DOHH2 (cell line): ENCODE data around the gene CDC25B.

ENCODE experiments used
- H3F3A ChIP-seq: fragments of 200-600 bp; sonication (generic), shearing (Covaris generic); 2 replicates; pipeline ENCODE4 v1.6.0; 2016; ENCODE audit warnings: antibody characterized with exemption, mild to moderate bottlenecking; ENCODE audit not compliant: control insufficient read depth, insufficient read depth
- H3K27ac ChIP-seq: fragments of 200-600 bp; sonication (generic); 2 replicates; pipeline ENCODE4 v1.5.1; 2014; ENCODE audit warnings: low read depth, mild to moderate bottlenecking, low read length, moderate library complexity
- H3K27me3 ChIP-seq: fragments of 200-600 bp; sonication (generic); 2 replicates; pipeline ENCODE4 v1.6.1; 2014; ENCODE audit warnings: mild to moderate bottlenecking, low read length, mixed read lengths; ENCODE audit not compliant: control insufficient read depth
- H3K36me3 ChIP-seq: fragments of 200-600 bp; sonication (generic); 2 replicates; pipeline ENCODE4 v1.6.1; 2014; ENCODE audit warnings: mild to moderate bottlenecking, low read length, moderate library complexity, mixed read lengths; ENCODE audit not compliant: control insufficient read depth
- H3K4me1 ChIP-seq: fragments of 200-600 bp; sonication (generic); 2 replicates; pipeline ENCODE4 v1.6.1; 2014; ENCODE audit warnings: mild to moderate bottlenecking, low read length, mixed read lengths; ENCODE audit not compliant: control insufficient read depth
- H3K4me2 ChIP-seq: fragments of 200-600 bp; sonication (generic); 2 replicates; pipeline ENCODE4 v1.6.0; 2014; ENCODE audit warnings: mild to moderate bottlenecking, low read length, moderate library complexity
- H3K4me3 ChIP-seq: fragments of 200-600 bp; sonication (generic); 2 replicates; pipeline ENCODE4 v1.5.1; 2014; ENCODE audit warnings: mild to moderate bottlenecking, low read length, mixed read lengths
- H3K79me2 ChIP-seq: fragments of 200-600 bp; sonication (generic); 2 replicates; pipeline ENCODE4 v1.6.1; 2014; ENCODE audit warnings: mild to moderate bottlenecking, low read length, mixed read lengths; ENCODE audit not compliant: control insufficient read depth
- H3K9me2 ChIP-seq: fragments of 200-600 bp; sonication (generic); replicated peaks from 2 replicates; pipeline ENCODE4 v1.6.1; 2014; ENCODE audit warnings: mild to moderate bottlenecking, low read length, mixed read lengths; ENCODE audit not compliant: control insufficient read depth
- H3K9me3 ChIP-seq: fragments of 200-600 bp; sonication (generic); 2 replicates; pipeline ENCODE4 v1.6.1; 2014; ENCODE audit warnings: antibody characterized with exemption, low read length, mixed read lengths; ENCODE audit not compliant: control insufficient read depth, insufficient read depth
- H4K20me1 ChIP-seq: fragments of 200-600 bp; sonication (generic); 2 replicates; pipeline ENCODE4 v1.6.0; 2014; ENCODE audit warnings: low read depth, mild to moderate bottlenecking, antibody characterized with exemption, low read length, moderate library complexity; ENCODE audit not compliant: control insufficient read depth, insufficient read depth
- EZH2phosphoT487 ChIP-seq: fragments of 200-600 bp; sonication (generic); IDR thresholded peaks from 2 replicates; pipeline ENCODE4 v1.6.1; 2017; ENCODE audit warnings: borderline replicate concordance, mild to moderate bottlenecking, antibody characterized with exemption, low read length, moderate library complexity, mixed read lengths
- TF ChIP-seq, protein P1 (sequence below): fragments of 200-600 bp; sonication (generic); IDR thresholded peaks from one replicate; pipeline ENCODE4 v1.5.1; 2014; ENCODE audit warnings: antibody characterized with exemption, mild to moderate bottlenecking, low read depth, low read length; ENCODE audit not compliant: poor library complexity, severe bottlenecking

CDC25B gene

DNA sequence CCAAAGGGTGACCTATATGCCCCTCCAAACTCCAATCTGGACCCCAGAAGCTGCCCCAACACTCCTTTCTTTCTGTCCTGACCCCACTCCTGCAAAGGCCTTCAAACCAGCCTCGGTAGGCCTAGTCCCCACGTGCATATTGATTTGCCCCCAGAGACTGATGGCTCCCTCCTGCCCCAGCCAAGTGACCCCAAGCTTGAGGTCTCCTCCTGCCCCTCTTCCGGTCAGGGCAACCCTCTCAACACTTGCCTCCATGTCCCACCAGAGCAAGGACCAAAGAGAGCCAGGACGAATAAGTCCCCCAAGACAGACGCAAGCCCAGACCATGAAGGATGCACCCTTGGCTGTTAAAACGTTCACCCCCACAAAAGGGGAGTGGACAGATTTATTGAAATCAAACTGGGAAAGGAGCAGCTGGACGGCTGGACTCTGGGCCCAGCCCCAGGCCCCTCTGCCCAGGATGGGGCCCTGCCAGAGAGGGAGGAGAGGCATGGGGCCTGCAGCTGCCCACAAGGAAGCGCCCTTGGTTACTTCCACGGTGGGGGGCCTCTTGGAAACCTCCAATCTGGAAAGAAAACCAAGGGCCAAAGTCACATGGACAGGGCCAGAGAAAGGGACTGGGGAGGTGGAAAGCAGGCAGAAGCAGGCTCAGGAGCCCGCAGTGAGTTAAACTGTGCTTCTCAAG is 12.5 kb upstream of the CDC25B start:
- H3K79me2 ChIP-seq, result peaks cover 40% of the 10 kb centered on the region
- H4K20me1 ChIP-seq, result peaks cover 9% of the 10 kb centered on the region; the same call in 1 of the 2 replicates
- H3K27ac ChIP-seq, result no peak overlapping the region

DNA sequence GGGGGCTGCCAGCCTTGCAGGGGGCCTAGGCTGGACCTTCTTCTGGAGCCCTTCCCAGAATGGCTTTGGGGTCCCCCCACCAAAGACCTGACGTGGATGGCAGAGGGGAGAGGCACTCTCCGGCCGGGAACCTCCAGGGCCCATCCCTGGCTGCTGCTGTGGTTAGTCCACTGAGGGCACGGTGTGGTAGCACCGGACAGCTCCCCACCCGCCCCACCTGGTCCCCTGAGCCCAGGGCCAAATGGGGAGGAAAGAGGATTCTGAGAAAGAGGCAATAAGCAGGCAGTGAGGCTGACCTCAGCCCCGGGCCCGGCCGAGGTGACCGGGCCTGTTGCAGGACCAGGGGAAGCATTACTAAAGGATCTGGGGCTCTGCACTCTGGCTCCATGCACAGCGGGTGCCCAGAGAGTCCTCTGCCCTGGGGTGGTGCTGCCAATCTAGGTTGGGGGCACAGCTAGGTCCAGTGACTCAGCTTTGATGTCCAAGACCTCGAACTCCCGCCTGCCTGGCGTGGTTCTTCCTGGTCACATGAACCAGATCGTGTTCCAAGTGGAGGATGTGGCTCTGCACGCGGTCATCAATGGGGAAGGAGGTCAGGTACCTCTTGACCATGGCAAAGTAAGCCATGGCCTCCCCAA is 11.8 kb upstream of the CDC25B start:
- Histone ChIP-seq H3K4me2 (peak overlapping the region; percentile 91), H3K36me3 (peaks cover 21% of the 10 kb centered on the region), H3K27me3 (peaks cover 5% of the 10 kb centered on the region), H3K27ac (no peak overlapping the region), H3K9me3 (no peaks in the 10 kb centered on the region), H3F3A (peaks cover 7% of the 10 kb centered on the region; the same call in 1 of the 2 replicates), H4K20me1 (peaks cover 9% of the 10 kb centered on the region; the same call in 1 of the 2 replicates), H3K4me3 (no peak overlapping the region), H3K9me2 (no peaks in the 10 kb centered on the region), H3K4me1 (peaks cover 57% of the 10 kb centered on the region), H3K79me2 (peaks cover 40% of the 10 kb centered on the region)
- TF ChIP-seq EZH2phosphoT487, result no peak
- TF ChIP-seq, protein P1, sequence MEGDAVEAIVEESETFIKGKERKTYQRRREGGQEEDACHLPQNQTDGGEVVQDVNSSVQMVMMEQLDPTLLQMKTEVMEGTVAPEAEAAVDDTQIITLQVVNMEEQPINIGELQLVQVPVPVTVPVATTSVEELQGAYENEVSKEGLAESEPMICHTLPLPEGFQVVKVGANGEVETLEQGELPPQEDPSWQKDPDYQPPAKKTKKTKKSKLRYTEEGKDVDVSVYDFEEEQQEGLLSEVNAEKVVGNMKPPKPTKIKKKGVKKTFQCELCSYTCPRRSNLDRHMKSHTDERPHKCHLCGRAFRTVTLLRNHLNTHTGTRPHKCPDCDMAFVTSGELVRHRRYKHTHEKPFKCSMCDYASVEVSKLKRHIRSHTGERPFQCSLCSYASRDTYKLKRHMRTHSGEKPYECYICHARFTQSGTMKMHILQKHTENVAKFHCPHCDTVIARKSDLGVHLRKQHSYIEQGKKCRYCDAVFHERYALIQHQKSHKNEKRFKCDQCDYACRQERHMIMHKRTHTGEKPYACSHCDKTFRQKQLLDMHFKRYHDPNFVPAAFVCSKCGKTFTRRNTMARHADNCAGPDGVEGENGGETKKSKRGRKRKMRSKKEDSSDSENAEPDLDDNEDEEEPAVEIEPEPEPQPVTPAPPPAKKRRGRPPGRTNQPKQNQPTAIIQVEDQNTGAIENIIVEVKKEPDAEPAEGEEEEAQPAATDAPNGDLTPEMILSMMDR, result no peak

More for the DNA sequence above, 12.5 kb upstream of the CDC25B start:
- peaks cover 12% of the 10 kb centered on the region for H3K27me3 ChIP-seq
- H3K36me3 ChIP-seq, result peaks cover 21% of the 10 kb centered on the region
- H3K4me1 ChIP-seq, result peaks cover 60% of the 10 kb centered on the region
- peaks cover 7% of the 10 kb centered on the region; the same call in 1 of the 2 replicates for H3F3A ChIP-seq
- no peaks in the 10 kb centered on the region for H3K9me3 ChIP-seq
- TF ChIP-seq EZH2phosphoT487, result no peak
- TF ChIP-seq, protein P1, result no peak
- peak overlapping the region; percentile 22; the same call in 1 of the 2 replicates for H3K4me2 ChIP-seq
- no peak overlapping the region for H3K4me3 ChIP-seq
- H3K9me2 ChIP-seq, result no peaks in the 10 kb centered on the region

DNA sequence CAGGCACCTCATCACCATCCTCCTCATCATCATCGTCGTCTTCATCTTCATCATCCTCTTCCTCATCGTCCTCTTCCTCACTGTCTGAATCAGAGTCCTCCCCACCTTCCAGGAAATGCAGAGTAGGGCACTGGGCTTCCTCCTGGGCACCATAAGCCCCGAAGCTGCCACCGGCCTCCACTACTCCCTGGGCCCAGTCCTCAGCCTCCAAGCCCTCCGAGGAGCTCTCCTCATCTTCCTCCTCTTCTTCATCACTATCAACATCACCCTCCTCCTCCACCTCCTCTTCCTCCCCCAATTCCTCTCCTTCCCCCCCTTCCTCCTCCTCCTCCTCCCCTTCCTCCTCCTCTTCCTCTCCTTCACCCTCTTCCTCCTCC is 11.3 kb upstream of the CDC25B start:
- Histone ChIP-seq H3K36me3 (peaks cover 21% of the 10 kb centered on the region), H3F3A (peaks cover 7% of the 10 kb centered on the region; the same call in 1 of the 2 replicates), H3K79me2 (peaks cover 40% of the 10 kb centered on the region), H3K4me1 (peaks cover 53% of the 10 kb centered on the region), H3K27ac (no peak overlapping the region), H3K4me2 (peak overlapping the region; percentile 91), H3K9me3 (no peaks in the 10 kb centered on the region), H3K27me3 (no peaks in the 10 kb centered on the region; the same call in 1 of the 2 replicates), H3K4me3 (peak overlapping the region; percentile 88), H4K20me1 (peaks cover 9% of the 10 kb centered on the region; the same call in 1 of the 2 replicates), H3K9me2 (no peaks in the 10 kb centered on the region)
- no peak for TF ChIP-seq EZH2phosphoT487
- TF ChIP-seq, protein P1, result no peak
